Astrocyte (in vitro differentiated cells and primary cell): ENCODE data around the gene DERL3.

Experiments used
- CTCF ChIP-seq: IDR thresholded peaks from 2 replicates; pipeline ENCODE4 v1.5.1; 2011; ENCODE audit warnings: low read depth, mild to moderate bottlenecking, inconsistent platforms, low read length, moderate library complexity; ENCODE audit not compliant: insufficient read depth
- EZH2 ChIP-seq: IDR thresholded peaks from 2 replicates; pipeline ENCODE4 v1.6.1; 2012; ENCODE audit warnings: mild to moderate bottlenecking, low read length, inconsistent platforms; ENCODE audit not compliant: insufficient read depth

- no peak for TF ChIP-seq CTCF
- TF ChIP-seq EZH2: no peak
These were observed 37.0 kb upstream of the DERL3 start for GRCh38 chr22:23875801-23876200.
